GM21526 (cell line): ENCODE results near the gene TERT.

Experiments
- ATAC-seq: cut with Tn5 transposase; IDR thresholded peaks from one replicate; pipeline ENCODE4 v1.9.1; 2021; ENCODE audit warnings: moderate library complexity; ENCODE audit not compliant: unreplicated experiment, low FRiP score

The TERT gene

GRCh38 chr5:1209896-1210776, 84.7 kb downstream of the TERT start:
- no peak for ATAC-seq

GRCh38 chr5:1209489-1209852, 85.4 kb downstream of the TERT start:
- no peak for ATAC-seq

- no peak for ATAC-seq
These were observed 86.0 kb downstream of the TERT start for GRCh38 chr5:1208743-1209488.

GRCh38 chr5:1208221-1208742, 86.6 kb downstream of the TERT start:
- no peak for ATAC-seq

GRCh38 chr5:1207555-1207954, 87.3 kb downstream of the TERT start:
- no peak for ATAC-seq

GRCh38 chr5:1206521-1207412, 88.1 kb downstream of the TERT start:
- no peak for ATAC-seq

- ATAC-seq, result no peak
These were observed 89.3 kb downstream of the TERT start for GRCh38 chr5:1205255-1206180.

- ATAC-seq, result no peak
These were observed 90.1 kb downstream of the TERT start for GRCh38 chr5:1204693-1205242.

- no peak for ATAC-seq
These were observed 90.7 kb downstream of the TERT start for GRCh38 chr5:1203968-1204692.

- ATAC-seq, result no peak
These were observed 91.4 kb downstream of the TERT start for GRCh38 chr5:1203311-1203967.
